Subcutaneous adipose tissue (tissue), 4 donors: Measurements from ENCODE around the gene FHOD1. TPM values are rescaled to one million over a fixed set of nuclear protein-coding genes. Genes with fewer than 3 reads are reported as not detected.

Experiments
- total RNA-seq, 4 donors: library from RNA; depleted of rRNA; stranded (reverse); fragments of >200 nt; gene quantifications; one replicate each; pipeline ENCODE4 v1.1.0, GENCODE V29; 2016
- TF ChIP-seq, protein P1 (sequence below): fragments of 450-650 bp; IDR thresholded peaks from one replicate; pipeline ENCODE4 v1.5.1; 2016; ENCODE audit warnings: low read depth, mild to moderate bottlenecking, control low read depth, antibody characterized with exemption, moderate library complexity

Gene FHOD1
- total RNA-seq: 10 to 100 TPM; 10.3 to 83.3 (median 20.9) TPM

DNA sequence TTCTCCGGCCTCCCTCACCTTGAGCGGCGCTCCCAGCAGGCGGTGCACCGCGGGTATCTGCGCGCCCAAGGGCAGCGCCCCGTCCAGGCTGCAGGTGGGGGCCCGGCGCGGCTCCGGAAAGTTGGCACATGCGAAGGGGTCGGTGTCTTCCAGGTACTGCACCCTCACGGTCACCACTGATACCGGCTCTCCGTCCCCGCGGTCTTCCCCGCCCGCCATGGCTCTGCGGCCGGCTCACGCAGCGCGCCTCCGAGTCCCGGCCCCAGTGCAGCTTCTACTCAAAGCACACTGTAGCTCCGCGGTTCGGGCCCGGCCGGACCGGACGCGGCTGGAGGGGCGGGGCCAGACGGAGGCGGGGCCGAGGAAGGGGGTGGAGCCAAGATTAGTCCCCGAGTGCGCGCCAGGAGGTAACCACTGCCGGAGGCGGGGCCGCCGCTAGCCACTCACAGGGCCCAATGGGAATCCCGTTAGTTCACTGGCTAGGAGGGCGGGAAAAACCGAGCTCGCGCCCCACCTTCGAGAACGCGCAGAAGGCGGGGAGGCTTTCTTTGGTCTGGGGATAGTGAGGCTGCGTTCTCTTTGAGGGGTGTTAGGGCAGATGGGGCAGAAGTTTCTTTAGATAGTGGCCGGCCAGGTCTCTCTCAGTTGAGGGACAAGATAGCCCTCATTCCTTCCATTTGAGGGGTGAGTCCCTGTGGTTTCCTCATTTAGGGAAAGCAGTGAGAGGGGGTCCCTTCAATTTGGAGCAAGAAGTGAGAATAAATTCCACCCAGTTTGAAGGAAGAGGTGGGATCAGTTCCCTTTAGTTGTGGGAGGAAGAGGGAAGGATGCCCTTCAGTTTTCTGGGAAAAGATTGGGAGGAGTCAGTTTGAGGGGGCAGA is at the start of gene FHOD1:
Gene FHOD1, minus strand, starts transcription at position 290 of the 881 bp plus-strand sequence. Its CDS starts 71 bp downstream, at position 219.
- TF ChIP-seq, protein P1, sequence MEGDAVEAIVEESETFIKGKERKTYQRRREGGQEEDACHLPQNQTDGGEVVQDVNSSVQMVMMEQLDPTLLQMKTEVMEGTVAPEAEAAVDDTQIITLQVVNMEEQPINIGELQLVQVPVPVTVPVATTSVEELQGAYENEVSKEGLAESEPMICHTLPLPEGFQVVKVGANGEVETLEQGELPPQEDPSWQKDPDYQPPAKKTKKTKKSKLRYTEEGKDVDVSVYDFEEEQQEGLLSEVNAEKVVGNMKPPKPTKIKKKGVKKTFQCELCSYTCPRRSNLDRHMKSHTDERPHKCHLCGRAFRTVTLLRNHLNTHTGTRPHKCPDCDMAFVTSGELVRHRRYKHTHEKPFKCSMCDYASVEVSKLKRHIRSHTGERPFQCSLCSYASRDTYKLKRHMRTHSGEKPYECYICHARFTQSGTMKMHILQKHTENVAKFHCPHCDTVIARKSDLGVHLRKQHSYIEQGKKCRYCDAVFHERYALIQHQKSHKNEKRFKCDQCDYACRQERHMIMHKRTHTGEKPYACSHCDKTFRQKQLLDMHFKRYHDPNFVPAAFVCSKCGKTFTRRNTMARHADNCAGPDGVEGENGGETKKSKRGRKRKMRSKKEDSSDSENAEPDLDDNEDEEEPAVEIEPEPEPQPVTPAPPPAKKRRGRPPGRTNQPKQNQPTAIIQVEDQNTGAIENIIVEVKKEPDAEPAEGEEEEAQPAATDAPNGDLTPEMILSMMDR: no peak

DNA sequence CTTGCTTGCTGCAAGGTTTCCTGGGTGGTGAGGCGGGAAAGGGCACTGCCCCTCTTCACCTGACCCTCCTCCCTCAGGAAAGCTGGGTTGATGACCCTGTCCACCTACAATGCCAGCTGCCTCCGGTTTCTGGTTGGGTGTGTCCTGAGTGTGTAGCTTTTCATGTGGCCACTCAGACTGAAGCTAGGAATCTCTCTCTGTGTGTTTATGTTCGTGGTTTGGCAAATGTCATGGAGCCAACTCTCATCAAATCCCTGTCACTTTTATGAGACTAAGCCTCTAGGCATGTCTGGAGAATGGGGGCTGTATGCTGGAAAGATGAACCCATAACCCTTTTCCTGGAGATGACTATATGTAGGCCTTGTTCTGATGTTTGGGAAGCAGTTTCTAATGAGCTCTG is 49.1 kb upstream of the FHOD1 start:
- TF ChIP-seq, protein P1: no peak

DNA sequence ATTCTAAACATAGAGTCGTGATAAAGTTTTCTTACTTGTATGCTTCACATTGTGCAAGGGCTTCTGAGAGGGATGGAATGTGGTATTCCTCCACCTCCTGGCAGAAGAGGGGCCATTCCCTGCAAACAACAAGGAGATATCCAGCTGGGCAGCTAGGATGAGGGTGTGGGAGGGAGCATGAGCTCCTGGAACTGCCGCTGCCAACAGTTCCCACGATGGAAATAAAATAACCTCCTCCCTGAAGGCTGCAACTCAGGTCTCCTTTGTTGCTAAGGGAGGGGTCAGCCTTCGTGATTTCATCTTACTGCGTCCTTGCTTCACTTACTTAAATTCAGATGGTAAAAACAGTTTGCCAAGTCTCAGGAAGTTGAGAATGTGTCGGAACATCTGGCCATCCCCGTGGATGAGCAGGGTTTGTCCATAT is 47.7 kb upstream of the FHOD1 start:
- TF ChIP-seq, protein P1: no peak

DNA sequence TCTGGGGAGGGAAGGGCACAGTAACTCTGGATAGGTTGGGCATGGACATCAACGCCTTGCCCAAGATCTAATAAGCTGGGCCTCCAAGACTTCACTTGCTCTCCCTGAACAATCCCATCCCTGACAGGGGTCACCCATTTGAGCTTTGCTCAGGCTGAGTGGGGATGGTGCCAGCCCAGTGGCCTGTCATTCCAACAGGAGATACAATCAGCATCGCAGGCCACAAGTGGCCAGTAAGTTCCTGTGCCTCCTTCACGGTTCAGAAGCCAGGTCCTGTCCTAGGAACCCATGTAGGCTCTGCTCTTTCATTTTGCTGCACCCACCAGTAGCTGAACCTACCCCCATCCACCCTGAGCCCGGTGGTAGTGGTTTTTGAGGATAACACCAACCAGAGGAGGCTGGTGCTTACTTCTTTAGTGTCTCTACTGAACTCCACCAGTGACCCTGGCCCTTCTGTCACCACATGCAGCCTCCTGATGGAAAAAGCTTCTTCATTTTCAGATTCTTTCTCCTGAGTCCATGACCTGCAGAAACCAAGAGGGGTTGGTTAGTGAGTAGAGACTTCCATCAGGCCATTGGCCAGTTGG is 47.0 kb upstream of the FHOD1 start:
- TF ChIP-seq, protein P1: no peak

DNA sequence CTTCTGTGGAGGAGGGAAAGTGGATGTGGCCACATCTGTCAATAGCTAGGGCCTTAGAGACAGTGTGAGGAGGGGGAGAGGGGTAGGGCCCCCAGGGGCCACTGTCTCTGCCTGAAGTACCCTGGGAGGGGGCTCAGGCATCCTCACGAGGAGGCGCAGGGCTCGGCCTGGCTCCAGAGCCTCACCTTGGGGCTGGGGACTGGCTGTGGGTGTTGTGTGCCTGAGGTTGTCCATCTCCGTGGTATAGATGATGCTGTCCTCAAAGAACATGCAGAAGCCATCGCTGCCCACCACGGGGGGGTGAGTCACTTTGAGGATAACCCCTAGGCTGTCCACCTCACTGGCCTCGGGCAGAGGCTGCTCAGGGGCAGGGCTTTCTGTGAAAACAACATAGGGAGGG is 44.2 kb upstream of the FHOD1 start:
- TF ChIP-seq, protein P1: no peak

DNA sequence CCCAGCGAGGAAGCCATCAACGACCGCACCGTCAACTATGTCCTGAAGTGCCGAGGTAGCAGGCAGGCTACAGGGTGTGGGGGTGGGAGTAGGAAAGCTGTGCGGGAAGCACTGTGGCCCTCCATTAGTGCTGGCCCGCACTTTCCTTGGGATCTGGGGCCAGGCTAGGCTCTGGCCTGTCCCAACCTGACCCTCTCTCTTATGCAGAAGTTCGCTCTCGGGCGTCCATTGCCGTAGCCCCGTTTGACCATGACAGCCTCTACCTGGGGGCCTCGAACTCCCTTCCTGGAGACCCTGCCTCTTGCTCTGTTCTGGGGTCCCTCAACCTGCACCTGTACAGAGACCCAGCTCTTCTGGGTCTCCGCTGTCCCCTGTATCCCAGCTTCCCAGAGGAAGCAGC is 40.7 kb upstream of the FHOD1 start:
- TF ChIP-seq, protein P1: no peak

DNA sequence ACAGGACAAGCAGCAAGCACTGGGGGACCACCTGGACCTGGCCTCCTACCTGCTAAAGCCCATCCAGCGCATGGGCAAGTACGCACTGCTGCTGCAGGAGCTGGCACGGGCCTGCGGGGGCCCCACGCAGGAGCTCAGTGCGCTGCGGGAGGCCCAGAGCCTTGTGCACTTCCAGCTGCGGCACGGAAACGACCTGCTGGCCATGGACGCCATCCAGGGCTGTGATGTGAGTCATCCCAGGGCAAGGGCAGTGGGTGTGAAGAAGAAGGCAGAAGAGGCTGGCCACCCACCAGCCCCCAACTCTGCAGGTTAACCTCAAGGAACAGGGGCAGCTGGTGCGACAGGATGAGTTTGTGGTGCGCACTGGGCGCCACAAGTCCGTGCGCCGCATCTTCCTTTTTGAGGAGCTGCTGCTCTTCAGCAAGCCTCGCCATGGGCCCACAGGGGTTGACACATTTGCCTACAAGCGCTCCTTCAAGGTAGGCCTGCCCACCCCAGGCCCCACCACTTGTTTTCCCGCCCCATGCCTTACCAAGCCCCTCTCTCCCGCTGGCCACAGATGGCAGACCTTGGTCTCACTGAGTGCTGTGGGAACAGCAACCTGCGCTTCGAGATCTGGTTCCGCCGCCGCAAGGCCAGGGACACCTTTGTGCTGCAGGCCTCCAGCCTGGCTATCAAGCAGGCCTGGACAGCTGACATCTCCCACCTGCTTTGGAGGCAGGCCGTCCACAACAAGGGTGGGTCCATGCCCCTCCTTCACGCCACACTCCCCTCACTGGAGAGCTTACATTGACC is 39.4 kb upstream of the FHOD1 start:
- TF ChIP-seq, protein P1: no peak
